Activated CD4-positive, CD25-positive, alpha-beta regulatory T cell (primary cell): Measurements from ENCODE around the gene SARNP.
"Not testable (repeated sequence)": the region's sequence is repeated elsewhere in the genome, so short reads cannot be mapped to it uniquely, and the experiment has no call there.

ENCODE experiments used
- DNase-seq, 4 experiments: peaks; one replicate each; lab custom pipeline; 2025; lab: John Stamatoyannopoulos, UW

SARNP gene

GRCh38 chr12:55797068-55797467 lies 20.5 kb downstream of the SARNP start:
- DNase-seq = no peak

DNA sequence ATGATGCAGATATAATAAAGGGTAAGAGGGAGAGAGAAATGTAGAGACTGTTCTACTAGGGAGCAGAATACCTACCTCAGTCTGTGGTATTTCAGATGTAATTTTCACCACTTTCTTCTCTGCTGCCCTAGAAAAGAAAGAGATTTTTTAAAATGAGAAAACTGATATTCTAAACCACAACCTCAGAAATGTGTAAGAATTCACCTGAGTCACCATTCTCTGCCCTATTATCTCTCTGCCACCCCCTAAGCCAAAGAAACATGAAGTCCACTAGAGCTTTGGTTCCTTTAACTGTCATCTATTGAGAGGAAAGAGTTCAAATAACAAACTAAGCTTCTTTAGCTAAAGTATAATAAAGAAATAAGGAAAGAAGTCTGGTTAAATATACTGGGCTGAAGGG lies 21.6 kb downstream of the SARNP start:
- DNase-seq = no peak

DNA sequence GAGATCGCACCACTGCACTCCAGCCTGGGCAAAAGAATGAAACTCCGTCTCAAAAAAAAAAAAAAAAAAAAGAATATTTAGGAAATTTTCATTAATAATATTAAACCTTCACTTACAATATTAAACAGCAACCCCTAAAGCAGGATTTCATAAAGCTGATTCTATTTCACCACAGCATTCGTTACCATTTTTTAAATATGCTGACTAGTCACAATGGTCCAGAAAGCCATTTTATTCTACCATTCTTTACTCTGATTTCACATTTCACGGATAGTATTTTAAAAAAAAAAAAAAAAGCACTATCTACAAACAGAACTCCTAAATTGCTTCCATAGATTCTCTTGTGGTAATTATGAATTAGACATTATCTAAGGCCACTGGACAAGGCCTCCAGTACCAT lies 27.6 kb downstream of the SARNP start:
- no peak for DNase-seq

GRCh38 chr12:55789171-55789570 lies 28.4 kb downstream of the SARNP start:
- DNase-seq = no peak

DNA sequence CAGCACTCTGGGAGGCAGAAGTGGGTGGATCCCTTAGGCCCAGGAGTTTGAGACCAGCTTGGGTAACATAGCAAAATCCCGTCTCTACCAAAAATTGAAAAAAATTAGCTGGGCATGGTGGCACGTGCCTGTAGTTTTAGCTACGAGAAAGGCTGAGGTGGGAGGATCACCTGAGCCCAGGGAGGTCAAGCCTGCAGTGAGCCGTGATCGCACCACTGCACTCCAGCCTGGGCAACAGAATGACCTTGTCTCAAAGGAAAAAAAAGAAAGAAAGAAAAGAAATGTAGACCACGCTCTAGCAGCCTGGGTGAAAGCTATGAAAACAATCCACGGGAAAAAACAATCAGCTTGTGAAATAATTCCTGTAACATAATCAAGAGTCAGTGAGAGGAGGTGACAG lies 29.0 kb downstream of the SARNP start:
- DNase-seq = no peak

DNA sequence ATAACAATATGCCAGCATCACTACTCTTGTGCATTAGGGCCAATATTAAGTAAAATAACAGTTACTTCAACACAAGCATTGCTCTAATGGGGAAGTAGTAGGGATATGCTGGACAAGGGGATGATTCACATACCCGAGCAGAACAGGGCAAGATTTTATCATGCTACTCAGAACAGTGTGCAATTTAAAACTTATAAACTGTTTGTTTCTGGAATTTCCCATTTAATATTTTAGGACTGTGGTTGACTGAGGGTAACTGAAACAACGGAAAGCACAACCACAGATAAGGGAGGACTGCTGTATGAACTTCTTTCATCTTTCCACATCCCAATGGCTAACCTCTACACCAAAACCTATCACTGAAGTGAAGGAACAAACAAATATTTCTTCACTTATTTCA lies 36.8 kb downstream of the SARNP start:
- no peak for DNase-seq

GRCh38 chr12:55777856-55778255 lies 39.7 kb downstream of the SARNP start:
- DNase-seq = no peak

DNA sequence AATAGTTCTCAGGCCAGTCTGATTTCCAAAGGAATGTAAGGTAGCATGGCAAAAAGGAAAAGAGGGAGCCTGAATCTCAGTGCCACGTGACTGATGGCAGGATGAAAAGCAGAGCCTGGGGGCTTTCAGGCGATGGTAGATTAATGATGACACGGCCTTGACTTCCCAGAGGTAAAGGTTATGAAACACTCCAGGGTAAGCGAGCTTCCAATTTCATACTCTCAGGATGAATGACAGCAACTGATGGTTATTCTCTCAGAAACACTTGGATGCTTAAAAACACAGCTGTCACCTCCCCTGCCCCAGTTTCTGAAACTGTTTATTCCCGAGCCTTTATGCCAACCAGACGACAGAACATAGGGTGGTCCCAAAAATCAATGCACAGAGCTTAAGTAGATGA lies 45.8 kb downstream of the SARNP start:
- no peak for DNase-seq

DNA sequence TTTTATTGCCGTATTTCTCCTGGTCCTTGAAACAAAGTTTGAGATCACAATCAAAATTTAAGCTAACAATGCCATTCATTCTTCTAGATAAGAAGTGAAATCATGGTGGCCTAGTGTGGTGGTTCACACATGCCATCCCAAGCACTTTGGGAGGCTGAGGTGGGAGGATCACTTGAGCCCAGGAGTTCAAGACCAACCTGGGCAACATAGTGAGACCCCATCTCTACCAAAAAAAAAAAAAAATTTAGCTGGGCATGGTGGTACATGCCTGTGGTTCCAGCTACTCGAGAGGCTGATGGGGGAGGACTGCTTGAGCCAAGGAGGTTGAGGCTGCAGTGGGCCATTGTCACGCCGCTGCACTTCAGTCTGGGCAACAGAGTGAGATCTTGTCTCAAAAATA lies 50.4 kb downstream of the SARNP start:
- no peak for DNase-seq

DNA sequence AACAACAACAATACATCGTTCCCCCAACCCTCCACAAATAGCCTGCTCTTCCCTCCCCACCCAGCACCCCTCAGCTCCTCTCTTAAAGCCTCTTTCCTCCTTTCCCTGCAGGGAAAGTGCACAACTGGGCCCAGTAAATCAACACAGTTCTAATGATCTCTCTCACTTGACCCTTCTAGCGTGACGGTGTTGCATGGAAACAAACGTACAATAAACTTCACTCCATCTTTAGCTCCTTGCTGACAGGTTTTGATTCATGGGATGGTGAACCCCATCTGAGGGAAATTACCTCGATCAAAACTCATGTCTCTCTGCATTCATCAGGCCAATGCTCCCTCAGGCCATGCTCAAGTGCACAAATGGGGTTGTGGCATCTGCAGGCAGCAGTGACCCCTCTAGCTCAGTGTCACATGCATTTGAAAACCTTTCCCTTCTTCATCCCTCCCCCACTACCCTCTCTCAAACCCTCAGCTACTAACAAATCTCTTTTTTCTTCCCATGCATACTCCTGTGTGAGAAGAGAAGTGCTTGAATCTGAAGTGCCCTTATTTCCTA lies 51.7 kb downstream of the SARNP start:
- DNase-seq = no peak

- no peak for DNase-seq
Measured at GRCh38 chr12:55762646-55763045, 54.9 kb downstream of the SARNP start.

GRCh38 chr12:55760663-55761062 lies 56.9 kb downstream of the SARNP start:
- DNase-seq = no peak

- not testable (repeated sequence) for DNase-seq
Measured at GRCh38 chr12:55758575-55758974, 58.9 kb downstream of the SARNP start.

DNA sequence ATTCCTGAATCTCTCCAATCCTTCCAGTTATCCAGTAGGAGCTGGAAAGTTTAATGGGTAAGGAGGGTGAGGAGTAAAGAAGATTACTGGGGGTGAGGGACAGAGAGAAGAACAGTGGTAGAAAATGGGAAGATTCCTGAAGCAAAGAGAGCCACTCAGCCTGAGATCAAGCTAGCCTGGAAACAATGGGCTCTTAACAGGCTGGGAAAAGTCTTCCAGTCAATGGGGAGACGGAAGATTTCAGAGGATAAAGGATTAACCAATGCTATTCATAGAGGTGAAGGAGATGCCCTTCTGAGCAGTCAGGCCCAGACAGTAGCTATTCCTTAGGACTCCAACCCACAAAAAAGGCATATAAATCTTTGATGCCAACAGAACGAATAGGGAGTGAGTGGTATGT lies 59.8 kb downstream of the SARNP start:
- DNase-seq = no peak

- no peak for DNase-seq
Measured at GRCh38 chr12:55755246-55755645, 62.3 kb downstream of the SARNP start.

DNA sequence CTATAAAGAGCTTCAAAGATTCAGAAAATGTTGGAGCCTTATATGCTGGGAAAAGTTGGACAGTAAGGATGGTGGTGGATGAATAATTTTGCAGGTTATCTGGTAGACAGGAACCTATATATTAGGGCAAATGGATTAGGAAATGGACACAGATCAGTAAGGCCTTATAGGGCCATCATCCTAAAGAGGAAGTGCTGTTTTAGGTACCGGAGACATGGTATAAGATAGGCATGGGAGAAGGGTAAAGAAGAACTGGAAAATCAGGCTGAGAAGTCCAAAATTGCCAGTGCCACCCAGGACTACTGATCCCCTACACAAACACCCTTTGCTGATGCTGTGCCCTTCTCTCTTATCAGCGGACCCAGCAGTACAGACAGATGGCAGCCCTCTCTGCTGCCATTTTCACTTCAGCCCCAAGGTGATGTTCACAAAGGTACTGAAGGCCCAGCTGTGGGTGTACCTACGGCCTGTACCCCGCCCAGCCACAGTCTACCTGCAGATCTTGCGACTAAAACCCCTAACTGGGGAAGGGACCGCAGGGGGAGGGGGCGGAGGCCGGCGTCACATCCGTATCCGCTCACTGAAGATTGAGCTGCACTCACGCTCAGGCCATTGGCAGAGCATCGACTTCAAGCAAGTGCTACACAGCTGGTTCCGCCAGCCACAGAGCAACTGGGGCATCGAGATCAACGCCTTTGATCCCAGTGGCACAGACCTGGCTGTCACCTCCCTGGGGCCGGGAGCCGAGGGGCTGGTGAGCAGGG lies 69.1 kb downstream of the SARNP start:
- DNase-seq = no peak

DNA sequence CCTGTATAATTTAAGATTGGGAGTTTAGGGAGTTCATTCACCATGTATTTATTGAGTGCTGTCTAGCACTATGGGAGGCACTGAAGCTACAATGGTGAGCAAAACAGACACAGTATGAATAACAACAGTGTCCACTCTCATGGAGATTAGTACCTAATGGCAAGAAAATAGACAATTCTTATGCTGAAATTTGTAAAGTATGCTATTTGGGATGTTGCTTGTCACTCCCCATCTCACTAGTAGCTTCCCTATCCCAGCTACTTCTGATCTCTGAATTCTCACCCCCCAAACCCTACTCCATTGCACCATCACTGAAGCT lies 70.7 kb downstream of the SARNP start:
- DNase-seq = no peak

GRCh38 chr12:55746174-55746912 lies 71.2 kb downstream of the SARNP start:
- DNase-seq = no peak

DNA sequence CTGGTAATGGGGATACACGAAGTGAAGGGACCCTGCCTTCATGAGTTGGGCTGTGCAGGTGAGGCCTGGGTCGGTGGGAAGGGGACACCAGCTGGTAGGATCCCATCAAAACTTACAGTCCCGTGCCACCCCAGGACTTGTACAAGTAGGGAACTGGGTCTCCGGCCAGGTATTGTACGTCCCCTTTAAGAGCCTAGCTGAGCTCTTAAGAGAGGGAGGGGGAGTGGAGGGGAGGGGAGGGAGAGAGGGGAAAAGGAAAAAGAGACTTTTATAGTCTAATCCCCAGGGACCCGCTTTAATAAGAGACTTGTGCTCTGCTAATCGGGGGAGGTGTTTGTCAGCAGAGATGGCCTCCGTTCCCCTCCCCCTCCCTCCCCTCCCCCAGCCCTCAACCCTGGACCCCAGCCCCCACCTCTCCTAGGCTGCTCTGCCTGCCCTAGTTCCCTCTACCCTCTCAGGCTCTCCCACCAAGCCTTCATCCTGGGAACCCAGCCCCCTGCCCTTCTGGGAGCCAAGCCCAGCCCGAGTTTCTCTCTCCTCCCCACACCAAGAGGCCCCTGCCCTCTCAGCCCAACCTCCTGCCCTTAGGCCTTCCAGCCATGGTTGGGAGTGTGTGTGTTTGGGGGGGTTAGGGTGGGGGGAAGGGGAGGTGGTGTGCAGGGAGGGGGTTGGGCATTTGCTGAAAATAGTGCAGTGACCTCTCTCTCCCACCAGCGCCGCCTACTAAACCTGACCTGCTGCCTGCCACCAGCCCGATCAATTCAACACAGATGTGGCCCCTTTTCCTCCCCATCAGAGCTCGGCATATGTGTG lies 72.0 kb downstream of the SARNP start:
- no peak for DNase-seq

GRCh38 chr12:55744340-55745030 lies 73.0 kb downstream of the SARNP start:
- no peak for DNase-seq

- DNase-seq = peak in 2 of 4 experiments; percentile 37 to 42
Measured at GRCh38 chr12:55743406-55744339, 73.9 kb downstream of the SARNP start.
